Measurements from ENCODE around the gene MRAS. TPM values are rescaled to one million over a fixed set of nuclear protein-coding genes. Genes with fewer than 3 reads are reported as not detected.

The MRAS gene
- total and polyA plus RNA-seq, 2 of the 13 experiments (the other 11 are each of a cell fraction or from before 2014, with no cell fraction given), result 8.8 to 36.2 TPM

DNA sequence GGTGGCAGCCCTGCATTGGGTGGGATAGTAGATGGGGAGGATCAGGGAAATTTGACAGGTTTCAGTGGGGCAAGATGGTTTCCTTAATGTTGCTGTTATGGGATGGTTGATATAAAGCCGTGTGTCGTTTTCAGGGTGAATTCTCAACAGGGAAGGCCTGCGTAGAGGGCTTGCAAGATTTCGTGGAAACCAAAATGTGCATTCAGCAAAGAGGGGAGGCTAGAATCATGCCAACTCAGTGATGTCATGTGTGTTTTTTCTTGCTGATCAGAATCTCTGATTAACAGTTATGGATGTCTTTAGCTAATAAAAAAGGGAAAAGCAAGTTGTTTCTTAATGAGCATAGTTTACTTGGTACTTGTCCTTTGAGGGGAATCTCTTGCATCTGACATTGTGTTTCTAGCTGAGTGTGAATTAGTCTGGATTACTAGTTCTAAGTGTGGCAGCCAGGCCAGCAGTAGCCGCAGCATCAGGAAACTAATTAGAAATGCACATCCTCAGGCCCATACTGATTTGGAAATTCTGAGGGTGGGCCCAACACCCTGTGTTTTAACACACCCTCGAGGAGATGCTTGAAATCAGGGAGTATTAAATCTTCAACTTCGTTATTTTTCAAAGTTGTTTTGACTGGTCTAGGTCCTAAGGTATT is 24.8 kb downstream of the MRAS start:
- no peaks in the 10 kb centered on the region for H3K27me3 ChIP-seq (ENCODE audit: control insufficient read depth in 1 of 2, insufficient read depth in 2 of 2, low read length in 2 of 2)
- H3K27ac ChIP-seq (ENCODE audit: extremely low read length, insufficient read depth, low read length), result no peak overlapping the region
- H3K4me3 ChIP-seq (replicated peaks in 1 of 3; ENCODE audit: insufficient read depth in 1 of 3, low read depth in 2 of 3, low read length in 3 of 3), result no peak overlapping the region
- TSS peak; percentile 51 for BruUV-seq (replicated peaks)
- no peaks in the 10 kb centered on the region for H3K9me3 ChIP-seq (ENCODE audit: low read length)
- no peak for FAIRE-seq
- H3K4me2 ChIP-seq (ENCODE audit: low read depth, low read length), result no peak overlapping the region
- TF ChIP-seq ZNF225 (CRISPR knock-in tag; IDR thresholded peaks at IDR 0.05) (no peak), ZNF788 (CRISPR knock-in tag; IDR thresholded peaks at IDR 0.05; ENCODE audit: borderline replicate concordance) (no peak), FOXK2 (IDR thresholded peaks at IDR 0.05) (no peak), ZNF761 (CRISPR knock-in tag; conservative IDR thresholded peaks at IDR 0.05) (no peak), POLR2A (IDR thresholded peaks at IDR 0.05; ENCODE audit: insufficient read depth in 1 of 2, low read depth in 2 of 2, low read length in 2 of 2) (no peak)
- no peak for ATAC-seq
- H2AFZ ChIP-seq (ENCODE audit: low read length), result no peak overlapping the region
- ChIA-PET CTCF (ENCODE audit: low intra/inter-chr PET ratio, low total read pairs) (no interaction called here), POLR2A (no interaction called here)
- H3K4me1 ChIP-seq (ENCODE audit: insufficient read depth, low read length), result no peaks in the 10 kb centered on the region
- H3K9ac ChIP-seq (ENCODE audit: insufficient read depth, low read depth, low read length), result no peak overlapping the region
- intact Hi-C loops (cut with micrococcal nuclease; ENCODE audit: unreplicated experiment) (no loop called here), in situ Hi-C loops (cut with HindIII; ENCODE audit: extremely low pct_ligation_motif_present, low pct_unique_long_range_greater_than_20kb) (no loop called here)
- H3K36me3 ChIP-seq (replicated peaks in 1 of 2; ENCODE audit: control insufficient read depth in 1 of 2, insufficient read depth in 2 of 2, low read length in 2 of 2), result peaks cover 0 to 1% of the 10 kb centered on the region in 2 experiments; a peak in 1 of 5 replicates
- DNase-seq (ENCODE audit: low spot score), result no peak
- H4K20me1 ChIP-seq (ENCODE audit: insufficient read depth, low read length), result no peaks in the 10 kb centered on the region
- H3K79me2 ChIP-seq (ENCODE audit: insufficient read depth, low read length), result no peaks in the 10 kb centered on the region
- 88% methylated on average over 6 of the region's 7 CpGs for WGBS (ENCODE audit: low lambda C conversion rate)

DNA sequence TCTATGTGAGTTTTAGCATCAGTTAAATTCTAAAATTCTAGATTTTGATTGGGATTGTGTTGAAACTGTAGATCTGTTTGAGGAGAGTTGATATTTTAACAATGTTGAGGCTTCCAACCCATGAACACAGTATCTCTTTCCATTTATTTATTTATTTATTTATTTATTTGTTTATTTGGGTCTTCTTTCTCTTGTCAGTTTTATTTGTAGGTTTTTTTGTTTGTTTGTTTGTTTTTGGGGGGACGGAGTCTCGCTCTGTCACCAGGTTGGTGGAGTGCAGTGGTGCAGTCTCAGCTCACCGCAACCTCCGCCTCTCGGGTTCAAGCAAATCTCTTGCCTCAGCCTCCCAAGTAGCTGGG is 25.3 kb downstream of the MRAS start:
- Histone ChIP-seq H3K9ac (ENCODE audit: insufficient read depth, low read depth, low read length) (no peak overlapping the region), H3K4me3 (replicated peaks in 1 of 3; ENCODE audit: insufficient read depth in 1 of 3, low read depth in 2 of 3, low read length in 3 of 3) (no peak overlapping the region), H3K4me1 (ENCODE audit: insufficient read depth, low read length) (no peaks in the 10 kb centered on the region), H3K27ac (ENCODE audit: extremely low read length, insufficient read depth, low read length) (no peak overlapping the region), H4K20me1 (ENCODE audit: insufficient read depth, low read length) (no peaks in the 10 kb centered on the region), H3K36me3 (replicated peaks in 1 of 2; ENCODE audit: control insufficient read depth in 1 of 2, insufficient read depth in 2 of 2, low read length in 2 of 2) (peaks cover 0 to 1% of the 10 kb centered on the region in 2 experiments; a peak in 1 of 5 replicates), H3K79me2 (ENCODE audit: insufficient read depth, low read length) (no peaks in the 10 kb centered on the region), H3K27me3 (ENCODE audit: control insufficient read depth in 1 of 2, insufficient read depth in 2 of 2, low read length in 2 of 2) (no peaks in the 10 kb centered on the region), H2AFZ (ENCODE audit: low read length) (no peak overlapping the region), H3K9me3 (ENCODE audit: low read length) (no peaks in the 10 kb centered on the region), H3K4me2 (ENCODE audit: low read depth, low read length) (no peak overlapping the region)
- in situ Hi-C loops (cut with HindIII; ENCODE audit: extremely low pct_ligation_motif_present, low pct_unique_long_range_greater_than_20kb), result no loop called here
- POLR2A ChIA-PET, result no interaction called here
- WGBS (ENCODE audit: low lambda C conversion rate), result 98% methylated on average over 5 of the region's 5 CpGs
- CTCF ChIA-PET (ENCODE audit: low intra/inter-chr PET ratio, low total read pairs), result no interaction called here
- intact Hi-C loops (cut with micrococcal nuclease; ENCODE audit: unreplicated experiment), result no loop called here
- BruUV-seq (replicated peaks), result no TSS peak
- FAIRE-seq (no peak), DNase-seq (ENCODE audit: low spot score) (no peak), ATAC-seq (no peak)
- TF ChIP-seq, protein P1, sequence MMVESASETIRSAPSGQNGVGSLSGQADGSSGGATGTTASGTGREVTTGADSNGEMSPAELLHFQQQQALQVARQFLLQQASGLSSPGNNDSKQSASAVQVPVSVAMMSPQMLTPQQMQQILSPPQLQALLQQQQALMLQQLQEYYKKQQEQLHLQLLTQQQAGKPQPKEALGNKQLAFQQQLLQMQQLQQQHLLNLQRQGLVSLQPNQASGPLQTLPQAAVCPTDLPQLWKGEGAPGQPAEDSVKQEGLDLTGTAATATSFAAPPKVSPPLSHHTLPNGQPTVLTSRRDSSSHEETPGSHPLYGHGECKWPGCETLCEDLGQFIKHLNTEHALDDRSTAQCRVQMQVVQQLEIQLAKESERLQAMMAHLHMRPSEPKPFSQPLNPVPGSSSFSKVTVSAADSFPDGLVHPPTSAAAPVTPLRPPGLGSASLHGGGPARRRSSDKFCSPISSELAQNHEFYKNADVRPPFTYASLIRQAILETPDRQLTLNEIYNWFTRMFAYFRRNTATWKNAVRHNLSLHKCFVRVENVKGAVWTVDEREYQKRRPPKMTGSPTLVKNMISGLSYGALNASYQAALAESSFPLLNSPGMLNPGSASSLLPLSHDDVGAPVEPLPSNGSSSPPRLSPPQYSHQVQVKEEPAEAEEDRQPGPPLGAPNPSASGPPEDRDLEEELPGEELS (CRISPR knock-in tag; IDR thresholded peaks at IDR 0.05), result no peak
- TF ChIP-seq TAF15 (IDR thresholded peaks at IDR 0.05; ENCODE audit: low read depth, low read length, poor library complexity, severe bottlenecking), result no peak
- TF ChIP-seq, protein P2, sequence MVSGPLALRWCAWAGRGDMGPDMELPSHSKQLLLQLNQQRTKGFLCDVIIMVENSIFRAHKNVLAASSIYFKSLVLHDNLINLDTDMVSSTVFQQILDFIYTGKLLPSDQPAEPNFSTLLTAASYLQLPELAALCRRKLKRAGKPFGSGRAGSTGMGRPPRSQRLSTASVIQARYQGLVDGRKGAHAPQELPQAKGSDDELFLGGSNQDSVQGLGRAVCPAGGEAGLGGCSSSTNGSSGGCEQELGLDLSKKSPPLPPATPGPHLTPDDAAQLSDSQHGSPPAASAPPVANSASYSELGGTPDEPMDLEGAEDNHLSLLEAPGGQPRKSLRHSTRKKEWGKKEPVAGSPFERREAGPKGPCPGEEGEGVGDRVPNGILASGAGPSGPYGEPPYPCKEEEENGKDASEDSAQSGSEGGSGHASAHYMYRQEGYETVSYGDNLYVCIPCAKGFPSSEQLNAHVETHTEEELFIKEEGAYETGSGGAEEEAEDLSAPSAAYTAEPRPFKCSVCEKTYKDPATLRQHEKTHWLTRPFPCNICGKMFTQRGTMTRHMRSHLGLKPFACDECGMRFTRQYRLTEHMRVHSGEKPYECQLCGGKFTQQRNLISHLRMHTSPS (CRISPR knock-in tag; IDR thresholded peaks at IDR 0.05; ENCODE audit: low read depth), result no peak
- TF ChIP-seq TARDBP (CRISPR knock-in tag; IDR thresholded peaks at IDR 0.05), result no peak
- TF ChIP-seq, protein P3, sequence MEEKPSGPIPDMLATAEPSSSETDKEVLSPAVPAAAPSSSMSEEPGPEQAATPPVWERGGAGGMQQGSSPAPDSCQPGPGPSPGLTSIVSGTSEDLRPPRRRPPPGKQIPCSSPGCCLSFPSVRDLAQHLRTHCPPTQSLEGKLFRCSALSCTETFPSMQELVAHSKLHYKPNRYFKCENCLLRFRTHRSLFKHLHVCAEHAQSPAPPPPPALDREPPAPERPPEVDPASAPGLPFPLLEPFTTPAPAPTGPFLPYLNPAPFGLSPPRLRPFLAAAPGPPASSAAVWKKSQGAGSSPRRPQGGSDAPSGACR (CRISPR knock-in tag; IDR thresholded peaks at IDR 0.05), result no peak
- TF ChIP-seq ZNF430 (CRISPR knock-in tag; IDR thresholded peaks at IDR 0.05), result no peak
- TF ChIP-seq, protein P4, sequence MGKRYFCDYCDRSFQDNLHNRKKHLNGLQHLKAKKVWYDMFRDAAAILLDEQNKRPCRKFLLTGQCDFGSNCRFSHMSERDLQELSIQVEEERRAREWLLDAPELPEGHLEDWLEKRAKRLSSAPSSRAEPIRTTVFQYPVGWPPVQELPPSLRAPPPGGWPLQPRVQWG (CRISPR knock-in tag; IDR thresholded peaks at IDR 0.05; ENCODE audit: borderline replicate concordance, low read depth), result no peak
- no peak for TF ChIP-seq MIER2 (CRISPR knock-in tag; IDR thresholded peaks at IDR 0.05)
- TF ChIP-seq ZNF205 (CRISPR knock-in tag; IDR thresholded peaks at IDR 0.05), result no peak
- TF ChIP-seq MAFF (IDR thresholded peaks at IDR 0.05; ENCODE audit: low read depth, low read length), result no peak
- no peak for TF ChIP-seq SP140L (CRISPR knock-in tag; IDR thresholded peaks at IDR 0.05; ENCODE audit: borderline replicate concordance)
